ENCODE data around the gene BMP2.

Gene BMP2

DNA sequence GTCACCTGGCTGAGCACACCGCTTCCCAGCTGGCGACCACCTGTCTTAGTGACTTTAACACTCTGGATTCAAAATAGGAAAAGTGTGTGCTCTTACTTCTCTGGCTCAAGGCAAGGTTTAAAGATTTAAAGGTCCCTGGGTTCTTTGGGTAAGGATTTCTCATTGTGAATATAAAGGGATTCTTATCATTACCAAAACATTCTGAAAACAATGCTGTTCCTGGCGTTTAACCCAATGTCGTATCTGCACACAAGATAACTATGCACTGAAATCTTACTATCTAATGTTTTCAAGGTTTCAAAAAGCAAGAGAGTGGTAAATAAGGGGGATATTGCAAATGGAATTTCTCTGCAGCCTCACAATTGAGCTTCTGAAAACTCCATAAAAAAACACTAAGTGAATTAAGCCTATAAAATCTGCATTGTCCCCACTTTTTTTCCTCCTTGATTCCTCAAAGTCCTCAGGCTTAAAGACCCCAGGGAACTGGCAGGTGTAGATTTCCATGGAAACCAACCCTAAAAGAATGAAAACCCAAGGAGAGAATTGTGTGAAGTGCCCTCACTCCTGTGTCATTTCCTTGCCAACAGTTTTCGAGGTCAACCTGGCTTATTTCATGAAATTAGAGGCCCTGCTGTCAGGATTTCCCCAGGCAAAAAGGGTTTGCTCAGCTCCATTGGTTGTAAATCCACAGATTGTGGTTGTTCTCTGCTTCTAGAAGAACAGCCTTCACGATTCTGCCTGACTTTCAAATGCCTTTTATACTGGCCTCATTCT, 44.0 kb downstream of the BMP2 start:
- TF ChIP-seq TCF12 (IDR thresholded peaks at IDR 0.05; ENCODE audit: low read depth), result no peak
- no peak for TF ChIP-seq TAF1 (IDR thresholded peaks at IDR 0.05; ENCODE audit: low read depth)
- no peak for TF ChIP-seq CREB1 (IDR thresholded peaks at IDR 0.05; ENCODE audit: low read depth)
- TF ChIP-seq RAD21 (IDR thresholded peaks at IDR 0.05; ENCODE audit: low read depth), result no peak
- no peak for TF ChIP-seq ZBTB7A (IDR thresholded peaks at IDR 0.05; ENCODE audit: low read depth)
- no peak for TF ChIP-seq EGR1 (IDR thresholded peaks at IDR 0.05)
- TF ChIP-seq NFIC (IDR thresholded peaks at IDR 0.05), result no peak
- TF ChIP-seq FOXM1 (IDR thresholded peaks at IDR 0.05; ENCODE audit: borderline replicate concordance, low read depth), result no peak
- TF ChIP-seq, protein P1, sequence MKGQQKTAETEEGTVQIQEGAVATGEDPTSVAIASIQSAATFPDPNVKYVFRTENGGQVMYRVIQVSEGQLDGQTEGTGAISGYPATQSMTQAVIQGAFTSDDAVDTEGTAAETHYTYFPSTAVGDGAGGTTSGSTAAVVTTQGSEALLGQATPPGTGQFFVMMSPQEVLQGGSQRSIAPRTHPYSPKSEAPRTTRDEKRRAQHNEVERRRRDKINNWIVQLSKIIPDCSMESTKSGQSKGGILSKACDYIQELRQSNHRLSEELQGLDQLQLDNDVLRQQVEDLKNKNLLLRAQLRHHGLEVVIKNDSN (IDR thresholded peaks at IDR 0.05), result no peak
- no peak for TF ChIP-seq CEBPB (IDR thresholded peaks at IDR 0.05)
- no peak for TF ChIP-seq EP300 (IDR thresholded peaks at IDR 0.05; ENCODE audit: borderline replicate concordance)
- TF ChIP-seq, protein P2, sequence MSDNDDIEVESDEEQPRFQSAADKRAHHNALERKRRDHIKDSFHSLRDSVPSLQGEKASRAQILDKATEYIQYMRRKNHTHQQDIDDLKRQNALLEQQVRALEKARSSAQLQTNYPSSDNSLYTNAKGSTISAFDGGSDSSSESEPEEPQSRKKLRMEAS (IDR thresholded peaks at IDR 0.05), result no peak
- no peak for TF ChIP-seq TEAD4 (IDR thresholded peaks at IDR 0.05)
- no peak for TF ChIP-seq YY1 (IDR thresholded peaks at IDR 0.05; ENCODE audit: low read depth)
- TF ChIP-seq, protein P3, sequence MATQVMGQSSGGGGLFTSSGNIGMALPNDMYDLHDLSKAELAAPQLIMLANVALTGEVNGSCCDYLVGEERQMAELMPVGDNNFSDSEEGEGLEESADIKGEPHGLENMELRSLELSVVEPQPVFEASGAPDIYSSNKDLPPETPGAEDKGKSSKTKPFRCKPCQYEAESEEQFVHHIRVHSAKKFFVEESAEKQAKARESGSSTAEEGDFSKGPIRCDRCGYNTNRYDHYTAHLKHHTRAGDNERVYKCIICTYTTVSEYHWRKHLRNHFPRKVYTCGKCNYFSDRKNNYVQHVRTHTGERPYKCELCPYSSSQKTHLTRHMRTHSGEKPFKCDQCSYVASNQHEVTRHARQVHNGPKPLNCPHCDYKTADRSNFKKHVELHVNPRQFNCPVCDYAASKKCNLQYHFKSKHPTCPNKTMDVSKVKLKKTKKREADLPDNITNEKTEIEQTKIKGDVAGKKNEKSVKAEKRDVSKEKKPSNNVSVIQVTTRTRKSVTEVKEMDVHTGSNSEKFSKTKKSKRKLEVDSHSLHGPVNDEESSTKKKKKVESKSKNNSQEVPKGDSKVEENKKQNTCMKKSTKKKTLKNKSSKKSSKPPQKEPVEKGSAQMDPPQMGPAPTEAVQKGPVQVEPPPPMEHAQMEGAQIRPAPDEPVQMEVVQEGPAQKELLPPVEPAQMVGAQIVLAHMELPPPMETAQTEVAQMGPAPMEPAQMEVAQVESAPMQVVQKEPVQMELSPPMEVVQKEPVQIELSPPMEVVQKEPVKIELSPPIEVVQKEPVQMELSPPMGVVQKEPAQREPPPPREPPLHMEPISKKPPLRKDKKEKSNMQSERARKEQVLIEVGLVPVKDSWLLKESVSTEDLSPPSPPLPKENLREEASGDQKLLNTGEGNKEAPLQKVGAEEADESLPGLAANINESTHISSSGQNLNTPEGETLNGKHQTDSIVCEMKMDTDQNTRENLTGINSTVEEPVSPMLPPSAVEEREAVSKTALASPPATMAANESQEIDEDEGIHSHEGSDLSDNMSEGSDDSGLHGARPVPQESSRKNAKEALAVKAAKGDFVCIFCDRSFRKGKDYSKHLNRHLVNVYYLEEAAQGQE (IDR thresholded peaks at IDR 0.05; ENCODE audit: low read depth), result no peak

DNA sequence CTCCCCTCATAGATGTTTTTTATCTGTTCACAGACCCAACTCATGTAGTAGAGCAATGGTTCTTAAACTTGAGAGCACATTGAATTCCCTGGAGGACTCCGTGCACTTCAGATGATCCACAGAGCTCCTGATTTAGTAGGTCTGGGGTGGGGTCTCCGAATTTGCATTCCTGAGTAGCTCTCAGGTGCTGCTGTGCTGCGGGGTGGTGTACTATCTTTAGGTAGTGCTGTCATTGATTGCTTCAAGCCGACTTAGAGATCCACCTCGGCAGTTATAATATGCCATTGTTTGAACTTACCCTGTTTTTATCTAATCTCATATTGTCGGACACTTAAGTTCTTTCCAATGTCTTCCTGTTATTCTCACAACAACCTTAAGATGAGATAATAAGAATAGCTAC, 45.0 kb downstream of the BMP2 start:
- no peak for TF ChIP-seq RAD21 (IDR thresholded peaks at IDR 0.05; ENCODE audit: low read depth)
- no peak for TF ChIP-seq FOXM1 (IDR thresholded peaks at IDR 0.05; ENCODE audit: borderline replicate concordance, low read depth)
- TF ChIP-seq TEAD4 (IDR thresholded peaks at IDR 0.05), result no peak
- TF ChIP-seq EGR1 (IDR thresholded peaks at IDR 0.05), result no peak
- no peak for TF ChIP-seq ZBTB7A (IDR thresholded peaks at IDR 0.05; ENCODE audit: low read depth)
- TF ChIP-seq TCF12 (IDR thresholded peaks at IDR 0.05; ENCODE audit: low read depth), result no peak
- TF ChIP-seq, protein P3 (IDR thresholded peaks at IDR 0.05; ENCODE audit: low read depth), result no peak
- TF ChIP-seq, protein P1 (IDR thresholded peaks at IDR 0.05), result no peak
- no peak for TF ChIP-seq CEBPB (IDR thresholded peaks at IDR 0.05)
- no peak for TF ChIP-seq NFIC (IDR thresholded peaks at IDR 0.05)
- TF ChIP-seq CREB1 (IDR thresholded peaks at IDR 0.05; ENCODE audit: low read depth), result no peak

DNA sequence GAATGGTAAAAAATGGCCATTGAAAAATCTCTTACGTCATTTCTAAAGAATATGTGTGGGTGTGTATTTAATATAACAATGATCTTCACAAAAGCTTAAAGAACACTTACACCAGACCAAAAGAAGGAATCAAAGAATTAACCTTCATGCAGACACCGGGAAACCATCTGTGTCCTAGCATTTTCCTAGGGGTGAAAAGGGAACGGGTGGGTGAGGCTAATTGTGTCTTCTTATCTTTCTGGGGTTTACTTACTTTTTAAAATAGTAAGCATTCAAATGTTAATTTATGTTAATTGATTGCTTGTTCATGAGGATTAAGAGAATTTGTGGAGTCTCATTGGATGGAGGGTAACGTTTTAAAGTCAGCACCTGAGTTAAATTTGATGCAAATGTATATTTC, 47.5 kb downstream of the BMP2 start:
- TF ChIP-seq YY1 (IDR thresholded peaks at IDR 0.05; ENCODE audit: low read depth) (no peak), CREB1 (IDR thresholded peaks at IDR 0.05; ENCODE audit: low read depth) (no peak), RAD21 (IDR thresholded peaks at IDR 0.05; ENCODE audit: low read depth) (no peak), NFIC (IDR thresholded peaks at IDR 0.05) (no peak), TEAD4 (IDR thresholded peaks at IDR 0.05) (no peak), CEBPB (IDR thresholded peaks at IDR 0.05) (no peak), FOXM1 (IDR thresholded peaks at IDR 0.05; ENCODE audit: borderline replicate concordance, low read depth) (no peak)
- TF ChIP-seq, protein P3 (IDR thresholded peaks at IDR 0.05; ENCODE audit: low read depth), result no peak
- TF ChIP-seq, protein P2 (IDR thresholded peaks at IDR 0.05), result no peak

DNA sequence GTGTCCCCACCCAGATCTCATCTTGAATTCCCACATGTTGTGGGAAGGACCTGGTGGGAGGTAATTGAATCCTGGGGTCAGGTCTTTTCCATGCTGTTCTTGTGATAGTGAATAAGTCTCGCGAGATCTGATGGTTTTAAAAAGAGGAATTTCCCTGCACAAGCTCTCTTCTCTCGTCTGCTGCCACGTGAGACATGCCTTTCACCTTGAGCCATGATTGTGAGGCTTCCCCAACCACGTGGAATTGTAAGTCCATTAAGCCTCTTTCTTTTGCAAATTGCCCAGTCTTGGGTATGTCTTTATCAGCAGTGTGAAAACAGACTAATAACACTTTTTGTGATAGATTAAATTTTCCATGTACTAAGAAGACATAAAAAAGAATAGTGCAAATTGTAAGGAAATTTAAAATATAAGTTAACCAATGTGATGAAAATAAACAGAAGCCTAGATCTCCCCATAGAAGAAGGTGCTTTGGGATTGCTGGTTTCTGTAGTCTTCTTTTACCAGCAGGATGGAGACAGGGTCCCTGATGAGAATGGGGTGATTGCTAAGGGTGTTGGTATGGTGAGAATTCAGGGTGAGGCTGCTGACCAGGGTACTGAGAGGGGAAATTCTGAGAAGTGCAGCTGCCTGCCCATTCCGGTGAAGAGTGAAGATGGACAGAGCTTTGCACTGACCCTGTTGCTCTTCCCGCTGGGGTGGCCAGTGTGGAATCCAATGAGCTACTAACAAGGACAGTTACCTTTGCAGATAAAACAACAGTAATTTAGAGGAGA, 50.7 kb downstream of the BMP2 start:
- TF ChIP-seq RAD21 (IDR thresholded peaks at IDR 0.05; ENCODE audit: low read depth), result no peak
- no peak for TF ChIP-seq YY1 (IDR thresholded peaks at IDR 0.05; ENCODE audit: low read depth)
- TF ChIP-seq, protein P3 (IDR thresholded peaks at IDR 0.05; ENCODE audit: low read depth), result peak; percentile 44; the same call in 1 of the 2 replicates
- TF ChIP-seq EGR1 (IDR thresholded peaks at IDR 0.05), result no peak
